Neuronal stem cell (in vitro differentiated cells): ENCODE measurements around the gene CHERP.
A peak's percentile ranks its signal among the peaks of the same experiment; 100 is the strongest.

Experiments
- DNase-seq: peaks from one replicate; pipeline ENCODE4 v3.0.0-alpha.2; 2013; ENCODE audit warnings: low spot score
- H2AFZ ChIP-seq: one replicate; pipeline ENCODE4 v1.6.1; 2013; ENCODE audit warnings: mild to moderate bottlenecking, low read length, inconsistent platforms
- H2AK5ac ChIP-seq: 2 replicates; pipeline ENCODE4 v1.6.1; 2013; ENCODE audit warnings: low read depth, mild to moderate bottlenecking, inconsistent platforms, low read length, moderate library complexity, mixed read lengths
- H2BK120ac ChIP-seq: 2 replicates; pipeline ENCODE4 v1.6.1; 2013; ENCODE audit warnings: low read depth, mild to moderate bottlenecking, inconsistent platforms, low read length, moderate library complexity, mixed read lengths
- H2BK12ac ChIP-seq: one replicate; pipeline ENCODE4 v1.6.1; 2013; ENCODE audit warnings: low read length, inconsistent platforms
- H2BK15ac ChIP-seq: 2 replicates; pipeline ENCODE4 v1.6.1; 2013; ENCODE audit warnings: mild to moderate bottlenecking, low read length, inconsistent platforms, mixed read lengths
- H2BK5ac ChIP-seq: one replicate; pipeline ENCODE4 v1.6.1; 2013; ENCODE audit warnings: inconsistent platforms, mild to moderate bottlenecking, low read length, moderate library complexity
- H3K14ac ChIP-seq: one replicate; pipeline ENCODE4 v1.6.1; 2013; ENCODE audit warnings: low read length, inconsistent platforms
- H3K18ac ChIP-seq: 2 replicates; pipeline ENCODE4 v1.6.1; 2013; ENCODE audit warnings: low read length, inconsistent platforms
- H3K23ac ChIP-seq: 2 replicates; pipeline ENCODE4 v1.6.1; 2013; ENCODE audit warnings: low read depth, mild to moderate bottlenecking, mixed read lengths, low read length, inconsistent platforms; ENCODE audit not compliant: poor library complexity
- H3K27ac ChIP-seq: replicated peaks from 3 replicates; pipeline ENCODE4 v1.5.1; 2013; ENCODE audit warnings: low read length, inconsistent platforms
- H3K27me3 ChIP-seq, 3 experiments: 2 replicates each; pipeline ENCODE4 v1.6.1; 2013; ENCODE audit warnings: low read length in 3 of 3, mild to moderate bottlenecking in 2 of 3, inconsistent platforms in 1 of 3, low read depth in 1 of 3, mixed read lengths in 1 of 3, moderate library complexity in 1 of 3; ENCODE audit not compliant: control insufficient read depth in 3 of 3, insufficient read depth in 3 of 3
- H3K36me3 ChIP-seq, 2 donors: replicated peaks in 1 of 2; 2 replicates each; pipeline ENCODE4 v1.6.1; 2013; ENCODE audit warnings: low read length in 2 of 2; ENCODE audit not compliant: control insufficient read depth in 2 of 2, insufficient read depth in 2 of 2
- H3K4ac ChIP-seq: 2 replicates; pipeline ENCODE4 v1.6.1; 2013; ENCODE audit warnings: inconsistent platforms, mild to moderate bottlenecking, low read length, moderate library complexity
- H3K4me1 ChIP-seq, 2 donors: 1 replicate in 1 of 2; 2 replicates in 1 of 2; pipeline ENCODE4 v1.6.1; 2013; ENCODE audit warnings: low read length in 2 of 2, low read depth in 1 of 2; ENCODE audit not compliant: control insufficient read depth in 2 of 2, insufficient read depth in 1 of 2
- H3K4me2 ChIP-seq: one replicate; pipeline ENCODE4 v1.6.1; 2013; ENCODE audit warnings: mild to moderate bottlenecking, low read length, inconsistent platforms; ENCODE audit not compliant: insufficient read depth, poor library complexity, severe bottlenecking
- H3K4me3 ChIP-seq, 2 donors: 2 replicates each; pipeline ENCODE4 v1.5.1; 2013; ENCODE audit warnings: low read length in 2 of 2, mild to moderate bottlenecking in 2 of 2, inconsistent platforms in 1 of 2, moderate library complexity in 1 of 2
- H3K79me1 ChIP-seq: one replicate; pipeline ENCODE4 v1.6.1; 2013; ENCODE audit warnings: low read depth, mild to moderate bottlenecking, inconsistent platforms, low read length, moderate library complexity
- H3K9ac ChIP-seq: one replicate; pipeline ENCODE4 v1.6.1; 2013; ENCODE audit warnings: mild to moderate bottlenecking, low read depth, low read length, inconsistent platforms; ENCODE audit not compliant: poor library complexity
- H3K9me3 ChIP-seq, 2 donors: replicated peaks in 1 of 2; 2 replicates each; pipeline versions ENCODE3 to v1.6.1; 2013; ENCODE audit warnings: low read length in 2 of 2, mild to moderate bottlenecking in 2 of 2, inconsistent platforms in 1 of 2, low read depth in 1 of 2, mixed read lengths in 1 of 2, moderate library complexity in 1 of 2; ENCODE audit not compliant: control insufficient read depth in 2 of 2, insufficient read depth in 1 of 2
- H4K8ac ChIP-seq: one replicate; pipeline ENCODE4 v1.6.1; 2013; ENCODE audit warnings: low read depth, mild to moderate bottlenecking, inconsistent platforms, low read length, moderate library complexity
- H4K91ac ChIP-seq: one replicate; pipeline ENCODE4 v1.6.1; 2013; ENCODE audit warnings: low read length, low read depth, mild to moderate bottlenecking, inconsistent platforms; ENCODE audit not compliant: poor library complexity
- WGBS, 2 donors: extraction: QIAGEN DNeasy Blood & Tissue Kit; methylation state at CpG; one replicate each; pipeline ENCODE4 v1.1.7; 2013; ENCODE audit warnings: missing lambda C conversion rate in 2 of 2, mixed read lengths in 1 of 2; ENCODE audit not compliant: insufficient read length in 2 of 2, insufficient replicate concordance in 1 of 2; ENCODE audit errors: extremely low coverage in 2 of 2; 5-methylcytosine and 5-hydroxymethylcytosine counted together

The CHERP gene

DNA sequence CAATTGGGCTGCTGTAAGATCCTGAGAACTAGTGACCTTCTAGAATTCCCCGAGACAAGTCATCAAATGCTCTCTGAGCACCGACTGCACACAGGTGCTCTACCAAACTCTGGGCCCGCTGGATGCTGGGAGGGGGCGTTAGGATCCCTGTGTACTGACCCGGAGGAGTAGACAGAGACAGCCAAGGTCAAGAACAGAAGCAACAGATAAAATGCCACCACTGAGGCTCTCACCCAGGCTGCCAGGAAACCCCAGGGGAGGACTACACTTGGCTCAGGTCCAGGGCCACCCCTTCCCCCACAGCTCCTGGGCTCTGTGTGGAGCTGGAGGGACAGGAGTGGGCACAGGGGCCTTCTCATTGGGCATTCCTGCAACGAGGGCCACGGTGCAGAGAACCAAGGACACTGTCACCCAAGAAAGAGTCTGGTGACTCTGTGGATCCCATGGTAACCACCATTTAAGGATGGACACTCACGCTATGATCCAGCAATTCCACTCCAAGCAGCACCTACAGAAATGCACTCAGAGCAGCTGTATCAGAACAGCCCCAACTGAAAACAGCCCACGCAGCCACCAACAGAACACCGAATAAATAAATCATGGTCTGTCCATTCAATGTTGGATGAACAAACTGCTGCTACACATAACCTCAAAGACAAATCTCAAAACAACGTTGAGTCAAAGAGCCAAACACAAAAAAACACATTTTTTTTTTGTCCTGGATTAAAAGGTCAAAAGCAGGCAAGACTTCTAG, 46.8 kb upstream of the CHERP start:
- no CpG with 5 or more reads among the region's 11 CpGs for whole genome bisulfite sequencing, 2 donors
- H3K4me1 ChIP-seq, result peaks cover 32 to 53% of the 10 kb centered on the region in 2 donors

GRCh38 chr19:16587833-16588823, 45.9 kb upstream of the CHERP start:
- no peak overlapping the region for H2AK5ac ChIP-seq
- no peak overlapping the region for H3K14ac ChIP-seq
- no peak overlapping the region for H3K4ac ChIP-seq
- H3K27ac ChIP-seq, result no peak overlapping the region
- peak overlapping the region; percentile 23 for H3K18ac ChIP-seq
- no peaks in the 10 kb centered on the region for H3K27me3 ChIP-seq
- no peaks in the 10 kb centered on the region for H3K36me3 ChIP-seq
- H2BK120ac ChIP-seq, result no peak overlapping the region
- no peaks in the 10 kb centered on the region for H3K9me3 ChIP-seq
- H4K91ac ChIP-seq, result no peak overlapping the region
- WGBS, 2 donors, result no CpG with 5 or more reads among the region's 26 CpGs
- H3K4me3 ChIP-seq, result no peak overlapping the region
- H3K9ac ChIP-seq, result no peak overlapping the region
- no peak overlapping the region for H4K8ac ChIP-seq
- no peak overlapping the region for H2BK5ac ChIP-seq
- H3K4me1 ChIP-seq, result peaks cover 36 to 59% of the 10 kb centered on the region in 2 donors
- H2BK15ac ChIP-seq, result no peak overlapping the region
- DNase-seq, result no peak
- peak overlapping the region; percentile 56 for H3K23ac ChIP-seq
- no peak overlapping the region for H2AFZ ChIP-seq
- H3K79me1 ChIP-seq, result peaks cover 27% of the 10 kb centered on the region
- no peak overlapping the region for H2BK12ac ChIP-seq
- H3K4me2 ChIP-seq, result no peak overlapping the region

More for the DNA sequence above, 46.8 kb upstream of the CHERP start:
- no peak overlapping the region for H2BK5ac ChIP-seq
- no peak overlapping the region for H3K23ac ChIP-seq
- H3K36me3 ChIP-seq, result no peaks in the 10 kb centered on the region
- H3K27ac ChIP-seq, result no peak overlapping the region
- DNase-seq, result no peak
- no peak overlapping the region for H2BK15ac ChIP-seq
- H3K27me3 ChIP-seq, result no peaks in the 10 kb centered on the region
- no peak overlapping the region for H2AK5ac ChIP-seq
- H2BK120ac ChIP-seq, result no peak overlapping the region
- no peaks in the 10 kb centered on the region for H3K9me3 ChIP-seq
- H3K18ac ChIP-seq, result no peak overlapping the region
- H4K8ac ChIP-seq, result no peak overlapping the region
- H3K4ac ChIP-seq, result no peak overlapping the region
- H3K9ac ChIP-seq, result no peak overlapping the region
- no peak overlapping the region for H3K4me3 ChIP-seq
- no peak overlapping the region for H4K91ac ChIP-seq
- H3K4me2 ChIP-seq, result no peak overlapping the region
- H3K14ac ChIP-seq, result no peak overlapping the region
- H2BK12ac ChIP-seq, result no peak overlapping the region
- H3K79me1 ChIP-seq, result peaks cover 24% of the 10 kb centered on the region
- no peak overlapping the region for H2AFZ ChIP-seq

DNA sequence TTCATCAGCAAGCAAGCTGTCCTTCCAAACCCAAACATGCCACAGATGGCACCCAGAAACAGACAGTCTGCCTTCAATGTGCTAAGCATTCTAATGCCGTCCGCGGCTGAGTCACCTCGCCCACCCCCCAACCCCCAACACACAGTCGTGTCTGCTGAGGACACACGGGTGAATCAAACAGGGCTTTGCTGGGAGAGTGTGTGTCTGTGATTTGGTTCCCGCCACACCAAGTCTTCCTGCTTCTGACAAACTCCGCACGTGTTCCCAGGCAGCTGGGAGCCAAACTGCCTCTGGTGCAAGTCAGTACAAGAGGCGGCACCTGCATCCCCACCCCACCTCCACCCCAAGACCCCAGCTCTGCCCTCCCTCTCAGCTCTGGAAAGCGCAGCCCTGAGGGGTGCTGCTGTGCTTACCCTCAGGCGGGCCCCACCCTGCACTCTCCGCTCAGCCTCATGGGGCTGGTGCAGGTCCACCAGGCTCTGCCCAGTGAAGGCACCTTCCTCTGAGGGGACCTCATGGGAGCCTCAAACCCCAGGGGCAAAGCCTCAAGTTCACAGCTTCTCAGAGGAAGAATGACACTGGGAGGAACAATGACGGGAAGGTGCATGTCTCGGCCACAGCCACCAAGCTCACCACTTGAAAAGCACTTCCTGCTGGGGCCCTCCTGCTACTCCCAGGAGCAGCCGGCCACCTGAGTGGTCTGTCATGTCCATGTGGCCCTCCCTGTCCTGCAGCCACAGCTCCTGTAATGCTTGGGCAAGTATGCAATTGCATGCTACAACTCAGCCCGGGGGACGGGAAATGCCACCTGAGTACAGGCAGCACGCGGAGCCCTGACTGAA, 45.0 kb upstream of the CHERP start:
- H3K9ac ChIP-seq, result peak overlapping the region; percentile 45
- H2BK15ac ChIP-seq, result peak overlapping the region; percentile 6
- no peaks in the 10 kb centered on the region for H3K27me3 ChIP-seq
- no peak overlapping the region for H3K27ac ChIP-seq
- H4K91ac ChIP-seq, result no peak overlapping the region
- H2AK5ac ChIP-seq, result no peak overlapping the region
- no peak overlapping the region for H4K8ac ChIP-seq
- no peak overlapping the region for H3K14ac ChIP-seq
- H2BK5ac ChIP-seq, result no peak overlapping the region
- H2AFZ ChIP-seq, result no peak overlapping the region
- H3K4ac ChIP-seq, result no peak overlapping the region
- no peak overlapping the region for H3K23ac ChIP-seq
- H3K79me1 ChIP-seq, result peaks cover 26% of the 10 kb centered on the region
- WGBS, 2 donors, result no CpG with 5 or more reads among the region's 20 CpGs
- no peak overlapping the region for H2BK120ac ChIP-seq
- no peak overlapping the region for H2BK12ac ChIP-seq
- peak overlapping the region; percentile 23 for H3K18ac ChIP-seq
- peaks cover 34 to 54% of the 10 kb centered on the region in 2 donors for H3K4me1 ChIP-seq
- no peak overlapping the region for H3K4me3 ChIP-seq
- no peaks in the 10 kb centered on the region for H3K9me3 ChIP-seq
- no peak overlapping the region for H3K4me2 ChIP-seq
- no peaks in the 10 kb centered on the region for H3K36me3 ChIP-seq
- DNase-seq, result no peak
